ENCODE results near the gene PCYOX1L.

GRCh38 chr5:149379177-149379761 lies 21.4 kb downstream of the PCYOX1L start, which contains the start of gene IL17B:
- TF ChIP-seq CTCF (conservative IDR thresholded peaks at IDR 0.05): no peak
- no peak for TF ChIP-seq EZH2 (IDR thresholded peaks at IDR 0.05; ENCODE audit: low read depth)

Data from PC-9 (cell line).